Glomerular endothelial cell (primary cell): ENCODE results near the gene SMPD2. TPM values are rescaled to one million over a fixed set of nuclear protein-coding genes. Genes with fewer than 3 reads are reported as not detected.
"Not testable (repeated sequence)": the region's sequence is repeated elsewhere in the genome, so short reads cannot be mapped to it uniquely, and the experiment has no call there.

ENCODE experiments used
- DNase-seq: peaks from one replicate; pipeline ENCODE4 v3.0.0-alpha.2; 2011; ENCODE audit warnings: low read depth, low spot score; ENCODE audit errors: extremely low read depth
- total RNA-seq: library from RNA; depleted of rRNA; stranded (reverse); fragments of >200 nt; gene quantifications from 2 replicates; pipeline ENCODE4 v1.2.3, GENCODE V29; 2015

SMPD2 gene
- total RNA-seq, 1 donor from 2014 or later, result 7.1 TPM

DNA sequence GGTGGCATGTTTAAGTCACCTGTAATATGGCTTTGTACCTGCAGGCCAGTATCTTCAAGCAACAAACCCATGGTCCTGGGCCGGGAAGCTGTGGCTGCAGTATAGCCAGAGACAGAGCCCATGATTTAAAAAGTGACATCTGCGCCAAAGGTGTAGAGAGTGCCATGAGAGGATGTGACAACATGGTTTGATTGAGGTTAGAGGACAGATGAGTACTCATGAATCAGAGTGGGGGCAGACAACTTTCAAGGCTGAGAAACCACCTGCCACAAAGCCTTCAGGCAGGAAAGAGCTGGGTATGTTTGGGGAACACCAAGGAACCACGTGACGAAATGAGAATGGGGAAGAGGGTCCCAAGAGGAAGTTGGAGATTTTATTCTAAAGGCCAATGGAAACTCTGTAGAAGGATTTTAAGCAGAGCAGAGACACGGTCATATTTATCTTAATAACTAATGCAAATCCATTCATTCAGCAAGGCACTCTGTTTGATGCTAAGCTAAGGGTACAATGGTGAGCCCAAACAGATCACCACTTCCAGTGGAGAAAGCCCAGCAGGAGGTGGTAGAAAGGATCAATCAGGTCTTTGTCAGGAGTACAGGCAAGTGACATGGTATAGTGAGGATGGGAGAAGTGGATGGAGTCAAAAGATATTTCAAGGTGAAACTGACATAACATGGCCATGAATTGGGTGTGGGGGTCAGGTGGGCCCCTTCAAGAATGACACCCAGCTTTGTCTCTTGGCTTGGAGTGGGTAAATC, 18.4 kb downstream of the SMPD2 start:
- DNase-seq, result no peak

DNA sequence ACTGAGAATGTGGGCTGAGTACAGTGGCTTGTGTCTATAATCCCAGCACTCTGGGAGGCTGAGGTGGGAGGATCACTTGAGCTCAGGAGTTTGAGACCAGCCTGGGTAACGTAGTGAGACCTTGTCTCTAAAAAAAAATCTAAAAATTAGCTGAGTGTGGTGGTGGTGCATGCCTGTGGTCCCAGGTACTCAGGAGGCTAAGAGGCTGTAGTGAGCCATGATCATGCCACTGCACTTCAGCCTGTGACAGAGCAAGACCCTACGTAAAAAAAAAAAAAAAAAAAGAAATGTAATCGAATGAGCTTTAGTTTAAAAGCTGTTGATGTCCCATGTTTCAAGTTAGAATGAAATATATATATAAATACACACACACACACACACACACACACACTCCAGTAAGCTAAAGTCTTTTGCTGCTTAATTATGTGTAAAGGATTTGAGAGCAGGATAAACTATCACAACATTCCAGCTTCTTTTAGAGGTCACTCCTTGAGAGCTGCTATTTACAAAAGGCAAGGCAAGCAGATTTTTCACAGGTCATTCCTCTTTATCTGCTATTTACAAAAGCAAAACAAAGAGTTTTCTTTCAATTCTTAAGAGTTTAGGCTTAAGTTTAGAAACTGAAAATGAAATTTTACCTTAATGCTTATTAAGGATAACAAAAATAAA, 19.8 kb downstream of the SMPD2 start:
- no peak for DNase-seq

GRCh38 chr6:109461205-109461604, 20.7 kb downstream of the SMPD2 start:
- not testable (repeated sequence) for DNase-seq

DNA sequence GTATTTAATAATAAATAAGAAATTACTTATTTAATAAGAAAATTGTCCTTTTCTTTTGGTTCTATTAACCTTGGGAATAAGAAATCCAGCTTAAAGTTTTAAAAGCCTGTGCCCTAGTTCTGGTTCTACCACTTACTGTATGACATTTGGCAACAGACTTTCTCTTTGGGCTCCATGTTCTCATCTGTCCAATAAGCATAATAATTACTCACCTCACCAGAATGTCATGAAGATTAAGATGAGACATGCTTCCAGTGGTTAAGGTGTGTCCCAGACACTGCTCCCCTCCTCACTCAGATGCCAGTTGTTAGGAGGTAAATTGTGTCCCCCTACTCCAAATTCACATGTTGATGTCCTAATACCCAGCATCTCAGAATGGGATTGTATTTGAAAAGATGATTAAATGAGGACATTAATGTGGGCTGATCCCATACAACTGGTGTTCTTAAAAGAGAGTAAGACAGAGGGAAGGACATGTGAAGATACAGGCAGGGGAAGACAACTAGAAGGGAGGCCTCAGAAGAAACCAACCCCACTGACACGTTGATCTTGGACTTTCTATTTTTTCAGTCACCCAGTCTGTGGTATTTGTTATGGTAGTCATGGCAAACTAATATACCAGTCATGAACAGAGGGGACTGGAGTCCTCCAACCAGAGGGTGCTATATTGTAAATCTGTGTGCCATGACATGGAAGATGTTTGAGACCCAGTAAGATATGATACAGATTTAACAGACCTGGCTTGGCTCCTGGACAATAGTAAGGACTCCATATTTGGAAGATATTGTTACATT, 21.4 kb downstream of the SMPD2 start:
- no peak for DNase-seq

GRCh38 chr6:109465772-109466171, 25.2 kb downstream of the SMPD2 start:
- no peak for DNase-seq

DNA sequence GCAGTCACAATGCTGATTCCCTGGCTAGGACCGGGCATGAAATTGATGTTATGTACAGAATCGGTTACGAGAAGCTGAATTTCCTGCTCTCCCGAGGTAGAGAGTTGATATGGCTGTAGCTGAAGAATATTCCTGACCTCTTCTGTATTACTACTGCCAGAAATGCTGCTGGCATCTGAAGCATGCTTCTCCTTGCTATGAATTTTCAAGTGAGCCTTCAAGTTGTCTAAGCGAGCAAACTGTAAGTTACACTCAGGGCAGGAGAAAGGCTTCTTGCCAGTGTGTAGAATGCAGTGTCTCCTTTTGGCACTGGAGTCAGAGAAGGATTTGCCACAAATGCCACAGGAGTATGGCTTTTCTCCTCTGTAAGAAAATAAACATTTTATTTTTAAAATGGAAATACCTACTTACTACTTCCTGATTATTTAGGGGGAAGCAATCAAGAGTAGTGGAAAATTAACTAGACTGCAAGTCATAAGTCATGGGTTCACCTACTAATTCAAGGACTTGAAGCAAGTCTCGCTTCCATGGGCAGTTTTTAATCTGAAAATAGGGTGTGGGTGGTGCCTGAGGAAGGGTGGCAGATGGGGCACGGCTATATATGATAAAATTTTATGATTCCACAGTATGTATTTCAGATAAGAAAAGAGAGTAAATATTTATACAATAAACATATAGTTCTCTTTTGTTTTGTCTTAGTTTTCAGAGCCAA, 25.8 kb downstream of the SMPD2 start:
- no peak for DNase-seq

DNA sequence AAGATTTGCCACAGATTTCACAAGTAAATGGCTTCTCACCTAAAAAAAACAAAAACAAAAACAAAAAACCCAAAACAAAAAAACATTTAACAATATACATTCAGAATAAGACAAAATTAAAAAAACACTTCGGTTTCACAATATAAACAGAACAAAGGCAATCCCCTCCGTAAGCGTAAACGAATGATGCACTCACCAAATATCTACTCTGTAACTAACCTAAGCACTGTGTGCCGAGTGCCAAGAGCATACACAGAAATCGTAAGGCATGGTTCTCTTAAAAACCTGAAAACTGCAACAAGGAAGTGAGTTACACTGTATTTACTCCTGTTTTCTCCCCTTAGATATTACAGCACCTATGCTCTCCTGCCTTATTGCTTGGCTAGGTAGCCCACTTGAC, 27.2 kb downstream of the SMPD2 start:
- DNase-seq, result no peak

DNA sequence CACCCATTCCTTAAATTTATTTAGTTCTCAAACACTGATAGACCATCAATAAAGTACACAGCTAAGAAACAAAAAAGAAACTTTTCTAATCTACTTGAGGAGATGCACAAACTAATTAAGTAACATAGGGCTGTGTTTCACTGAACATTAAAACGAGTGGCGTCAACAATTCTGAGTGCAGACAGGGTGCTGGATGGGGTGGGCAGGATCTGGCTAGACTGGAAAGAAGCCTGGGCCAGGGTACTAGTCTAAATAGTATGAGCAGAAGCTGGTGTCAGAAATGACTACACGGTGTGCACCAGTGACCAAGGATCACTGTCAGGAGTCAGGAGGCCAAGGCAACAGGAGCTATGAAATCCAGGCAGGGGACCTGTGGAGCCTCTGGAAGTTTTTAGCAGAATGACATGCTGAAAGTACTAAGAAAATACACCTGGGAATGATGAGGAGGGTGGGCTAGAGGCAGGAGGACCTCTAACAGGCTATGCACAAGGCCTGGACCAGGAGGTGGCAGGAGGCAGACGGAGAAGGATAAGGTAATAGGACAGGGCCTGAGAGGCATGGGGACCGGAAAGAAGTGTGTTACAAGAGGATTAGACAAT, 29.2 kb downstream of the SMPD2 start:
- DNase-seq, result no peak

DNA sequence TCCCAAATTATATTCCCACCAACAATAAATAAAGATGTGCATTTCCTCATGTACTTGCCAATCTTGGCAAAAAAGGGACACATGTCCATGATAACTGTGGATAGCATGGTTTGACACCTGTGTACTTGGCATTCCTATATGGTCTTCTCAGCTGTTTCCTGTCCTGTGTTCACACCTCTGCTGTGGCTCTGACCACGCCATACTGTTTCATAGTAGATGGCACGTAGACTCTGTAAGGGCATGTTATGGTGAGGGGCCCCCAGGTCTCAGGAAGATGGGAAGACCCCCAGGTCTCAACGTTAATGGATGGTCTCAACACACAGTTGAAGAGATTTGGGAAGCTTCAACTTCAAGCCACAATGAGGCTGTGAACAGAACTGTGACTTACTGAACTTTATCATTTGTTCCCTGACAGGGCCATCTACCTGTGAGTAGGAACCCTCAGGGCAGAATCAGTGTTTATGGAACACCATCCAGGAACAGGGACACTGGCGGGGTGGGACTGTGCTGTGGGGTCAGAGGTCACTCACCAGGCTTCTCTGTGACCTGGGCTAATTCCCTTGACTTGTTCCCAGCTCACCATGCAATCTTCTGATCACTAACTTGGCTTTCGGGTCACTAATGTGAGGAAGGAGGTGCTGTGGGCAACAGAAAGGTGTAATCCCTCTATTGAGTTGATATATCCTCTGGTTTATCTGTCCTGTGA, 30.7 kb downstream of the SMPD2 start:
- DNase-seq, result no peak

GRCh38 chr6:109472132-109472995, 31.8 kb downstream of the SMPD2 start:
- no peak for DNase-seq

DNA sequence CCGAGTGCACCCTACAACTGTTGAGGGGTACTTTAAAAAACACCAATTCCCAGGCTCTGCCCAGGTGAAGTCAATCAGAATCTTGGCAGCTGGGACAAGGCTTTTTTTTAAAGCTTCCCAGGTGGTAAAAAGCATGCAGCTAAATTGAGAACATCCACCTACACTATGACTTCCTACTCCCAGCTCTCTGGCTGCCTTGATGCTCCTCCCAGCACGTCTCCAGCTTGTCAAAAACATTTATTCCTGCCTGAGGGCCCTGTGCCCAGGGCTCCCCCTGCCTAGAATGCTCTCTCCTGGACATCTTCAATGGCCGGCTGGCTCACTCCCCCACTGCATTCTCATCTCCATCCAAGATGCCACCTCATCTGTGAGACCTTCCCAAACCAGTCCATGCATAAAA, 32.6 kb downstream of the SMPD2 start:
- DNase-seq, result no peak

GRCh38 chr6:109474995-109475394, 34.5 kb downstream of the SMPD2 start:
- no peak for DNase-seq

DNA sequence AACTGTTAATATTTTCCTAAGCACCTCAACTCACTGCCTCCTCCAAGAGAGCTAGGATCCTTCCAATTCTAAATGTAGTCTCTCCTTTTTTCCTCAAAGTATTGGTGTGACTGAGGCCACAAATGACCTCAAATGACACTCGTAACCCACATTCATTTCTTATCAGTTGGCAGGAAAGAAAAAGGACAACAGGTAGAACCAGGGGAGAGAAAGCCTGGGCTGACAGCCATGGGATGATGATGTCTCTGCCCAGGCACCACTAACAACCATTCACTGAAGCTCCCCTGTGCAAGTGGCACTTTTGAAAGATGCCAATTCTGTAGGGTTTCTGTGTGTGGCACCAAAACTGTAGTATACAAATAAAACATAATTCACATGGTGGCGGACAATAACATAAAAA, 35.1 kb downstream of the SMPD2 start:
- no peak for DNase-seq

DNA sequence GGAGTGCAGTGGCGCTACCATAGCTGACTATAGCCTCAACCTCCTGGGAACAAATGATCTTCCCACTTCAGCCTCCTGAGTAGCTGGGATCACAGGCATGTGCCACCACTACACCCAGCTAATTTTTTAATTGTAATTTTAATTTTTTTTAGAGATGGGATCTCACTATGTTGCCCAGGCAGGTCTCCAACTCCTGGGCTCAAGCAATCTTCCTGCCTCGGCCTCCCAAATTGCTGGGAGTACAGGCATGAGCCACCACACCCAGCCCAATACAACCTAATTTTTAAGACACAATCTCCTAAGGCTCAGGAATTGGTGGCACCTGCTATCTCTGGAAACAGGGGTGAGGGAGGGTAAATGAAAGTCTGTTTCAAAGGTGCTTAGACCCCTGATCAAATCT, 36.7 kb downstream of the SMPD2 start:
- DNase-seq, result no peak

- no peak for DNase-seq
Observed at GRCh38 chr6:109477725-109478124, 37.2 kb downstream of the SMPD2 start.

GRCh38 chr6:109478222-109478805, 37.8 kb downstream of the SMPD2 start:
- no peak for DNase-seq

- DNase-seq, result no peak
Observed at GRCh38 chr6:109478841-109479624, 38.5 kb downstream of the SMPD2 start.

GRCh38 chr6:109480993-109481480, 40.5 kb downstream of the SMPD2 start:
- DNase-seq, result no peak
